GM23338 (cell line): ENCODE measurements around the gene PSMC3. TPM values are rescaled to one million over a fixed set of nuclear protein-coding genes. Genes with fewer than 3 reads are reported as not detected.

ENCODE experiments used
- ATAC-seq: fragments of 200-7000 bp; cut with Tn5 transposase; 3 replicates; pipeline ENCODE4 v1.9.1; 2020
- DNase-seq: peaks from one replicate; pipeline ENCODE4 v3.0.0-alpha.2; 2015; ENCODE audit warnings: low spot score
- H2AFZ ChIP-seq: fragments of 200-600 bp; sonication (generic); 2 replicates; pipeline ENCODE4 v1.8.0; 2016; ENCODE audit warnings: antibody characterized with exemption, mild to moderate bottlenecking, moderate library complexity
- H3F3A ChIP-seq: fragments of 200-600 bp; sonication (generic); replicated peaks from 2 replicates; pipeline ENCODE4 v1.8.0; 2017; ENCODE audit warnings: antibody characterized with exemption, mixed run types, low read depth
- H3K27ac ChIP-seq: fragments of 200-600 bp; sonication (generic); 2 replicates; pipeline ENCODE4 v1.6.1; 2016; ENCODE audit warnings: low read depth
- H3K27me3 ChIP-seq: fragments of 200-600 bp; sonication (generic); 2 replicates; pipeline ENCODE4 v1.8.0; 2016; ENCODE audit warnings: mild to moderate bottlenecking, mixed run types, moderate library complexity; ENCODE audit not compliant: insufficient read depth
- H3K36me3 ChIP-seq: fragments of 200-600 bp; sonication (generic); 2 replicates; pipeline ENCODE4 v1.8.0; 2016; ENCODE audit warnings: mild to moderate bottlenecking; ENCODE audit not compliant: insufficient read depth
- H3K4me1 ChIP-seq: fragments of 200-600 bp; sonication (generic); 2 replicates; pipeline ENCODE4 v1.8.0; 2016; ENCODE audit warnings: mild to moderate bottlenecking, moderate library complexity; ENCODE audit not compliant: insufficient read depth
- H3K4me2 ChIP-seq: fragments of 200-600 bp; sonication (generic); 2 replicates; pipeline ENCODE4 v1.7.1; 2017; ENCODE audit warnings: mixed run types
- H3K4me3 ChIP-seq: fragments of 200-600 bp; sonication (generic); 2 replicates; pipeline ENCODE4 v1.6.1; 2016; ENCODE audit warnings: mixed run types
- H3K79me2 ChIP-seq: fragments of 200-600 bp; sonication (generic); replicated peaks from 2 replicates; pipeline ENCODE4 v1.8.0; 2017; ENCODE audit warnings: mild to moderate bottlenecking; ENCODE audit not compliant: insufficient read depth
- H3K9me2 ChIP-seq: fragments of 200-600 bp; sonication (generic); 2 replicates; pipeline ENCODE4 v1.8.0; 2017; ENCODE audit not compliant: insufficient read depth
- H4K20me1 ChIP-seq: fragments of 200-600 bp; sonication (generic); replicated peaks from 2 replicates; pipeline ENCODE4 v1.8.0; 2017; ENCODE audit warnings: mild to moderate bottlenecking; ENCODE audit not compliant: insufficient read depth
- H3K27ac Mint-ChIP-seq: 2 replicates; pipeline ENCODE4 v1.8.0; 2020; ENCODE audit warnings: inconsistent platforms, mild to moderate bottlenecking, moderate library complexity, mixed read lengths
- H3K27me3 Mint-ChIP-seq: 3 replicates; pipeline ENCODE4 v1.8.0; 2022; ENCODE audit warnings: low read depth, mild to moderate bottlenecking, moderate library complexity, mixed read lengths, inconsistent platforms; ENCODE audit not compliant: insufficient read depth, poor library complexity
- H3K36me3 Mint-ChIP-seq: 3 replicates; pipeline ENCODE4 v1.8.0; 2021; ENCODE audit warnings: low read depth, mild to moderate bottlenecking, inconsistent platforms, moderate library complexity, mixed read lengths
- H3K4me1 Mint-ChIP-seq: 3 replicates; pipeline ENCODE4 v1.8.0; 2020; ENCODE audit warnings: mild to moderate bottlenecking, inconsistent platforms, mixed read lengths
- H3K4me3 Mint-ChIP-seq: 3 replicates; pipeline ENCODE4 v1.8.0; 2021; ENCODE audit warnings: moderate library complexity, mild to moderate bottlenecking, inconsistent platforms, mixed read lengths
- H3K9me3 Mint-ChIP-seq: 3 replicates; pipeline ENCODE4 v1.8.0; 2020; ENCODE audit warnings: moderate library complexity, mild to moderate bottlenecking, inconsistent platforms, mixed read lengths
- CREB1 ChIP-seq: fragments of 250-450 bp; sonication (Bioruptor Pico); IDR thresholded peaks from 2 replicates; pipeline ENCODE4 v1.5.0; 2020; ENCODE audit warnings: low read depth, mild to moderate bottlenecking, moderate library complexity
- EZH2 ChIP-seq: fragments of 200-600 bp; sonication (generic); IDR thresholded peaks from one replicate; pipeline ENCODE4 v1.8.0; 2017; ENCODE audit warnings: antibody characterized with exemption, mild to moderate bottlenecking, low read depth; ENCODE audit not compliant: unreplicated experiment
- JUNB ChIP-seq: IDR thresholded peaks from one replicate; pipeline ENCODE4 v1.6.1; 2016; ENCODE audit warnings: antibody characterized with exemption; ENCODE audit not compliant: unreplicated experiment
- NANOG ChIP-seq: IDR thresholded peaks from 2 replicates; pipeline ENCODE4 v1.6.1; 2016; ENCODE audit warnings: antibody characterized with exemption, borderline replicate concordance
- ZNF114 ChIP-seq: fragments of 250-450 bp; sonication (Bioruptor Pico); IDR thresholded peaks from 2 replicates; pipeline ENCODE4 v1.5.0; 2020; ENCODE audit warnings: mild to moderate bottlenecking, moderate library complexity
- ZNF331 ChIP-seq: fragments of 250-450 bp; sonication (Bioruptor Pico); IDR thresholded peaks from 2 replicates; pipeline ENCODE4 v1.5.0; 2020; ENCODE audit warnings: low read depth, mild to moderate bottlenecking, moderate library complexity
- polyA plus RNA-seq: library from polyadenylated mRNA; unstranded; fragments of >200 nt; fragmentation: Nextera tagmentation; extraction: Ambion mirVana; gene quantifications from 2 replicates; pipeline ENCODE4 v1.2.1, GENCODE V29; 2016
- total RNA-seq: library from RNA; depleted of rRNA; stranded (reverse); fragments of >200 nt; shearing (Covaris generic); gene quantifications from 2 replicates; pipeline ENCODE4 v1.2.3, GENCODE V29; 2014
- TF ChIP-seq, protein P1 (sequence below): IDR thresholded peaks from one replicate; pipeline ENCODE4 v1.6.1; 2018; ENCODE audit warnings: antibody characterized with exemption; ENCODE audit not compliant: unreplicated experiment
- TF ChIP-seq, protein P2 (sequence below): fragments of 250-450 bp; sonication (Bioruptor Pico); IDR thresholded peaks from 2 replicates; pipeline ENCODE4 v1.5.0; 2020; ENCODE audit warnings: mild to moderate bottlenecking, moderate library complexity
- TF ChIP-seq, protein P3 (sequence below), 2 experiments: fragments of 200-600 bp in 1 of 2; sonication (generic) in 1 of 2; conservative IDR thresholded peaks; 2 replicates each; pipeline versions ENCODE4 v1.5.1 to v1.6.1; 2016 to 2017; ENCODE audit warnings: antibody characterized with exemption in 2 of 2, low read depth in 2 of 2, mild to moderate bottlenecking in 2 of 2, moderate library complexity in 1 of 2

The PSMC3 gene
- total and polyA plus RNA-seq, 2 experiments from 2014 or later: 147 to 190 TPM

DNA sequence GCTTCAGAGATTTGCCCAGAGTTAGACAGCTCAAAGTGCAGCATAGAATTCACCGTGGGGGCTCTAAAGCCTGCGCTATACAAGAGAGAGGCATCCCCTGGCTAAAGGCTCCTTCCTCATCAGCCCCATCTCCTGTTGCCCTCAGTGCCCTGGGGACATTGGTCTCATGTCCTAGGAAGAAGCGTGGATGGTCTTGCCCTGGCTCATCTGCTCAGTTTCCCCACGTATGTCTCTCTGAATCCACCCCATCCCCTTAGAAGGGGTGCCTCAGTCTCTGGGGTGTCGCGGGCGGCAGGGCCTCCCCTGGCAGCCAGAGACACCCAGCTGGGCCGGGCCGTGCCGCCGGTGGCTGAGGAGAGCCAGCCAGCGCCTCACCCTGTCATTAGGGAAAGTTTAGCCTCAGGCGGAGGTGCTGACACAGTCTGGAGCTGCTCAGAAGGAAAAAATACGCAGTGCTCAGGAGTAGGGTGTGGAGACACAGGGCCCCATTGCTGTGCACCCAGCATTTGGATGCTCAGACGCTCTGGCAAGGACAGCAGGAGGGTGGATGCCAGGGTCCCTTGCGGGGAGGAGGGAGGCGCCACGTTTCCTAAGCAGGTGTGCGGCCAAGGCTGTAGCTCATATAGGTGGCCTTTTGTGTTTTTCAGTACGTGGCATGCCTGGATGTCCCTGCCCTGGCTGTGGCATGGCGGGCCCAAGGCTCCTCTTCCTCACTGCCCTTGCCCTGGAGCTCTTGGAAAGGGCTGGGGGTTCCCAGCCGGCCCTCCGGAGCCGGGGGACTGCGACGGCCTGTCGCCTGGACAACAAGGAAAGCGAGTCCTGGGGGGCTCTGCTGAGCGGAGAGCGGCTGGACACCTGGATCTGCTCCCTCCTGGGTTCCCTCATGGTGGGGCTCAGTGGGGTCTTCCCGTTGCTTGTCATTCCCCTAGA, 16.5 kb downstream of the PSMC3 start (continued):
- TF ChIP-seq, protein P1, sequence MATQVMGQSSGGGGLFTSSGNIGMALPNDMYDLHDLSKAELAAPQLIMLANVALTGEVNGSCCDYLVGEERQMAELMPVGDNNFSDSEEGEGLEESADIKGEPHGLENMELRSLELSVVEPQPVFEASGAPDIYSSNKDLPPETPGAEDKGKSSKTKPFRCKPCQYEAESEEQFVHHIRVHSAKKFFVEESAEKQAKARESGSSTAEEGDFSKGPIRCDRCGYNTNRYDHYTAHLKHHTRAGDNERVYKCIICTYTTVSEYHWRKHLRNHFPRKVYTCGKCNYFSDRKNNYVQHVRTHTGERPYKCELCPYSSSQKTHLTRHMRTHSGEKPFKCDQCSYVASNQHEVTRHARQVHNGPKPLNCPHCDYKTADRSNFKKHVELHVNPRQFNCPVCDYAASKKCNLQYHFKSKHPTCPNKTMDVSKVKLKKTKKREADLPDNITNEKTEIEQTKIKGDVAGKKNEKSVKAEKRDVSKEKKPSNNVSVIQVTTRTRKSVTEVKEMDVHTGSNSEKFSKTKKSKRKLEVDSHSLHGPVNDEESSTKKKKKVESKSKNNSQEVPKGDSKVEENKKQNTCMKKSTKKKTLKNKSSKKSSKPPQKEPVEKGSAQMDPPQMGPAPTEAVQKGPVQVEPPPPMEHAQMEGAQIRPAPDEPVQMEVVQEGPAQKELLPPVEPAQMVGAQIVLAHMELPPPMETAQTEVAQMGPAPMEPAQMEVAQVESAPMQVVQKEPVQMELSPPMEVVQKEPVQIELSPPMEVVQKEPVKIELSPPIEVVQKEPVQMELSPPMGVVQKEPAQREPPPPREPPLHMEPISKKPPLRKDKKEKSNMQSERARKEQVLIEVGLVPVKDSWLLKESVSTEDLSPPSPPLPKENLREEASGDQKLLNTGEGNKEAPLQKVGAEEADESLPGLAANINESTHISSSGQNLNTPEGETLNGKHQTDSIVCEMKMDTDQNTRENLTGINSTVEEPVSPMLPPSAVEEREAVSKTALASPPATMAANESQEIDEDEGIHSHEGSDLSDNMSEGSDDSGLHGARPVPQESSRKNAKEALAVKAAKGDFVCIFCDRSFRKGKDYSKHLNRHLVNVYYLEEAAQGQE: no peak
- TF ChIP-seq EZH2 (no peak), CREB1 (no peak)

DNA sequence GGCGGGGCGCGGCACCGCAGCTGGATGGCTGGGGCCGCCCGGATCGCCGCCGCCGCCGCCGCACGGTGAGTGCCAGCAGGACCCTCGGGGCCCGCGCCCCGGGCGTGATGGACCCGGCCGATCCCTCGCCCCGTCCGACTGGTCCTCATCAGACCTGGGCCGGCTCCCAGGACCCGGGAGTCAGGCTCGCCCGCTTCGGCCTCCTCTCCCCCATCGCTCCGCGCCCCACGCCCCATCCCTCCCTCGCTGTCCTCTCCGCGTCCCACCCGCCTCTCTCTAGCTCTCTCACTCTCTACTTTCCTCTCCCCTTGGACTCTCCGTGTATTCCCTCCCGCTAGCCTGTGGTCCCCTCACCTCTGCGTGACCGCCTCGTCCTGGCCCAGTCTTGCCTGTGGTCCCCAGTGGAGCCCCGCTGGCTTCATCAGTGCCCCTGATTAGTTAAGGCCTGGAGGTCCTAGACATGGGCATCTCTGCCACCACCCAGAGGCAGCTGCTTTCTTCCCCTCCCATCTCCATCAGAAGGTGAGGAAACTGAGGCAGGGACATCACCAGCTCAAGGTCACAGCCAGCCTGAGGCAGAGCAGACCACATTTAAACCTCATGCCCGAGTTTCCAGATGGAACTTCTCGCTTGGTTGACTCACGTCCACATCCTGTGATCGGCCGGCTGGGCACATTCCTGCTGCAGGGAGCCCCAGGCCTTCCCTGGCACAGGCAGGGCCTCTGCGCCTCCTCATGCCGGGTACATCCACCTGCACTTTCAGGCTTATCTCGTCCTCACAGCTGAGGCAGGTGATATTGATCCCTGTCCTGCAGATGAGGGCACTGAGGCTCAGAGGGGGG, 17.4 kb downstream of the PSMC3 start:
- Histone ChIP-seq H3F3A (peaks cover 12% of the 10 kb centered on the region), H3K4me1 (peaks cover 11% of the 10 kb centered on the region; the same call in 1 of the 2 replicates), H3K4me2 (peak overlapping the region; percentile 97), H2AFZ (peak overlapping the region; percentile 93), H3K9me2 (no peaks in the 10 kb centered on the region), H3K36me3 (no peaks in the 10 kb centered on the region), H3K27ac (peak overlapping the region; percentile 80), H3K79me2 (no peaks in the 10 kb centered on the region), H3K4me3 (peak overlapping the region; percentile 95), H3K27me3 (no peaks in the 10 kb centered on the region), H4K20me1 (no peaks in the 10 kb centered on the region; the same call in 1 of the 2 replicates)
- Mint-ChIP-seq H3K27me3 (peaks cover 8% of the 10 kb centered on the region), H3K4me1 (peaks cover 11% of the 10 kb centered on the region), H3K36me3 (peaks cover 3% of the 10 kb centered on the region; the same call in 2 of the 3 replicates), H3K27ac (peak overlapping the region; percentile 62), H3K9me3 (no peaks in the 10 kb centered on the region), H3K4me3 (peak overlapping the region; percentile 89)
- DNase-seq: peak; percentile 33
- ATAC-seq: peak; percentile 2; the same call in 2 of the 3 replicates
- TF ChIP-seq ZNF331 (no peak), ZNF114 (CRISPR knock-in tag) (no peak), JUNB (no peak), NANOG (no peak)
- TF ChIP-seq, protein P2, sequence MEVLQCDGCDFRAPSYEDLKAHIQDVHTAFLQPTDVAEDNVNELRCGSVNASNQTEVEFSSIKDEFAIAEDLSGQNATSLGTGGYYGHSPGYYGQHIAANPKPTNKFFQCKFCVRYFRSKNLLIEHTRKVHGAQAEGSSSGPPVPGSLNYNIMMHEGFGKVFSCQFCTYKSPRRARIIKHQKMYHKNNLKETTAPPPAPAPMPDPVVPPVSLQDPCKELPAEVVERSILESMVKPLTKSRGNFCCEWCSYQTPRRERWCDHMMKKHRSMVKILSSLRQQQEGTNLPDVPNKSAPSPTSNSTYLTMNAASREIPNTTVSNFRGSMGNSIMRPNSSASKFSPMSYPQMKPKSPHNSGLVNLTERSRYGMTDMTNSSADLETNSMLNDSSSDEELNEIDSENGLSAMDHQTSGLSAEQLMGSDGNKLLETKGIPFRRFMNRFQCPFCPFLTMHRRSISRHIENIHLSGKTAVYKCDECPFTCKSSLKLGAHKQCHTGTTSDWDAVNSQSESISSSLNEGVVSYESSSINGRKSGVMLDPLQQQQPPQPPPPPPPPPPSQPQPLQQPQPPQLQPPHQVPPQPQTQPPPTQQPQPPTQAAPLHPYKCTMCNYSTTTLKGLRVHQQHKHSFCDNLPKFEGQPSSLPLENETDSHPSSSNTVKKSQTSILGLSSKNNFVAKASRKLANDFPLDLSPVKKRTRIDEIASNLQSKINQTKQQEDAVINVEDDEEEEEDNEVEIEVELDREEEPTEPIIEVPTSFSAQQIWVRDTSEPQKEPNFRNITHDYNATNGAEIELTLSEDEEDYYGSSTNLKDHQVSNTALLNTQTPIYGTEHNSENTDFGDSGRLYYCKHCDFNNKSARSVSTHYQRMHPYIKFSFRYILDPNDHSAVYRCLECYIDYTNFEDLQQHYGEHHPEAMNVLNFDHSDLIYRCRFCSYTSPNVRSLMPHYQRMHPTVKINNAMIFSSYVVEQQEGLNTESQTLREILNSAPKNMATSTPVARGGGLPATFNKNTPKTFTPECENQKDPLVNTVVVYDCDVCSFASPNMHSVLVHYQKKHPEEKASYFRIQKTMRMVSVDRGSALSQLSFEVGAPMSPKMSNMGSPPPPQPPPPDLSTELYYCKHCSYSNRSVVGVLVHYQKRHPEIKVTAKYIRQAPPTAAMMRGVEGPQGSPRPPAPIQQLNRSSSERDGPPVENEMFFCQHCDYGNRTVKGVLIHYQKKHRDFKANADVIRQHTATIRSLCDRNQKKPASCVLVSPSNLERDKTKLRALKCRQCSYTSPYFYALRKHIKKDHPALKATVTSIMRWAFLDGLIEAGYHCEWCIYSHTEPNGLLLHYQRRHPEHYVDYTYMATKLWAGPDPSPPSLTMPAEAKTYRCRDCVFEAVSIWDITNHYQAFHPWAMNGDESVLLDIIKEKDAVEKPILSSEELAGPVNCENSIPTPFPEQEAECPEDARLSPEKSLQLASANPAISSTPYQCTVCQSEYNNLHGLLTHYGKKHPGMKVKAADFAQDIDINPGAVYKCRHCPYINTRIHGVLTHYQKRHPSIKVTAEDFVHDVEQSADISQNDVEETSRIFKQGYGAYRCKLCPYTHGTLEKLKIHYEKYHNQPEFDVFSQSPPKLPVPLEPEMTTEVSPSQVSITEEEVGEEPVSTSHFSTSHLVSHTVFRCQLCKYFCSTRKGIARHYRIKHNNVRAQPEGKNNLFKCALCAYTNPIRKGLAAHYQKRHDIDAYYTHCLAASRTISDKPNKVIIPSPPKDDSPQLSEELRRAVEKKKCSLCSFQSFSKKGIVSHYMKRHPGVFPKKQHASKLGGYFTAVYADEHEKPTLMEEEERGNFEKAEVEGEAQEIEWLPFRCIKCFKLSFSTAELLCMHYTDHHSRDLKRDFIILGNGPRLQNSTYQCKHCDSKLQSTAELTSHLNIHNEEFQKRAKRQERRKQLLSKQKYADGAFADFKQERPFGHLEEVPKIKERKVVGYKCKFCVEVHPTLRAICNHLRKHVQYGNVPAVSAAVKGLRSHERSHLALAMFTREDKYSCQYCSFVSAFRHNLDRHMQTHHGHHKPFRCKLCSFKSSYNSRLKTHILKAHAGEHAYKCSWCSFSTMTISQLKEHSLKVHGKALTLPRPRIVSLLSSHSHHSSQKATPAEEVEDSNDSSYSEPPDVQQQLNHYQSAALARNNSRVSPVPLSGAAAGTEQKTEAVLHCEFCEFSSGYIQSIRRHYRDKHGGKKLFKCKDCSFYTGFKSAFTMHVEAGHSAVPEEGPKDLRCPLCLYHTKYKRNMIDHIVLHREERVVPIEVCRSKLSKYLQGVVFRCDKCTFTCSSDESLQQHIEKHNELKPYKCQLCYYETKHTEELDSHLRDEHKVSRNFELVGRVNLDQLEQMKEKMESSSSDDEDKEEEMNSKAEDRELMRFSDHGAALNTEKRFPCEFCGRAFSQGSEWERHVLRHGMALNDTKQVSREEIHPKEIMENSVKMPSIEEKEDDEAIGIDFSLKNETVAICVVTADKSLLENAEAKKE (CRISPR knock-in tag): no peak
- TF ChIP-seq, protein P3, sequence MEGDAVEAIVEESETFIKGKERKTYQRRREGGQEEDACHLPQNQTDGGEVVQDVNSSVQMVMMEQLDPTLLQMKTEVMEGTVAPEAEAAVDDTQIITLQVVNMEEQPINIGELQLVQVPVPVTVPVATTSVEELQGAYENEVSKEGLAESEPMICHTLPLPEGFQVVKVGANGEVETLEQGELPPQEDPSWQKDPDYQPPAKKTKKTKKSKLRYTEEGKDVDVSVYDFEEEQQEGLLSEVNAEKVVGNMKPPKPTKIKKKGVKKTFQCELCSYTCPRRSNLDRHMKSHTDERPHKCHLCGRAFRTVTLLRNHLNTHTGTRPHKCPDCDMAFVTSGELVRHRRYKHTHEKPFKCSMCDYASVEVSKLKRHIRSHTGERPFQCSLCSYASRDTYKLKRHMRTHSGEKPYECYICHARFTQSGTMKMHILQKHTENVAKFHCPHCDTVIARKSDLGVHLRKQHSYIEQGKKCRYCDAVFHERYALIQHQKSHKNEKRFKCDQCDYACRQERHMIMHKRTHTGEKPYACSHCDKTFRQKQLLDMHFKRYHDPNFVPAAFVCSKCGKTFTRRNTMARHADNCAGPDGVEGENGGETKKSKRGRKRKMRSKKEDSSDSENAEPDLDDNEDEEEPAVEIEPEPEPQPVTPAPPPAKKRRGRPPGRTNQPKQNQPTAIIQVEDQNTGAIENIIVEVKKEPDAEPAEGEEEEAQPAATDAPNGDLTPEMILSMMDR (conservative IDR thresholded peaks at IDR 0.05; ENCODE audit: low read depth in 2 of 2): no peak
